Stimulated activated CD4-positive, alpha-beta T cell treated with anti-CD3 and anti-CD28 coated beads, Interleukin-15, amount 100 ng/mL, for 48 hours (primary cell): ENCODE data around the gene PTPRG.
A peak's percentile ranks its signal among the peaks of the same experiment; 100 is the strongest.
"Not testable (repeated sequence)": the region's sequence is repeated elsewhere in the genome, so short reads cannot be mapped to it uniquely, and the experiment has no call there.

Experiments
- DNase-seq, 2 donors: peaks; one replicate each; pipeline ENCODE4 v3.0.0-alpha.2; 2020; ENCODE audit warnings: low read depth in 2 of 2

Gene PTPRG

DNA sequence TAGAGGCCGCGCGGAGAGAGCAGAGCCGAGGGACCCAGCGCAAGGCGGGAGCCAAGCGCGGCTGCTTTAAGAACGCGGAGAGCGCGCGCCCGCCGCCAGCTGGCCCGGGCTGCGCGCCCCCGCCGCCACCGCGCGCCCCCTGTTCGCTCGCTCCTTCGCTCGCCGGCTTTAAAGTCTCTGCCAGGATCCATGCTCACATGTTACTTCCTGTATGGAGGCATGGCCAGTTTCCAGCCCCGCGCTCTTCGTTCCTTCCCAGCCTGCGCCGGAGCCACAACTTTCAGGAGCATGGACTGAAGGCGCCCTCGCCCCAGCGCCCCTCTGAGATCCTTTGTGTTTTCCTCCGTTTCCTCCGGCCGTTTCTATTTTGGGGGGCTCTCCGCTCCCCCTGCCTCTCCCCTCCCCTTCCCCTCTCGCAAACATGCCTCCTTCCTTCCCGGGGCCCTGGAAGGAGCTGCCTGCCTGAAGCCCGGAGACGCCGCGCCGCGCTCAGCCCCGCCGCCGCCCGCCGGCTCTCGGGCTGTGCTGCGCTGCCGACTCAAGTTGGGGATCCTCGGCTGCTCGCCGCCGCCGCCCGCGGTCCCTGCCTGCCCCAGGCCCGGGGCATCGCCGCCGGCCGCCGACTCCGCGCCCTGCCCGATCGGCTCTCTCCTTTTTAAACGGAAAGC, at the start of gene PTPRG:
Gene PTPRG (plus strand): TSS at position 198 of the 668 bp plus-strand sequence. CDS start 717 bp downstream, outside the sequence.
- no peak for DNase-seq

DNA sequence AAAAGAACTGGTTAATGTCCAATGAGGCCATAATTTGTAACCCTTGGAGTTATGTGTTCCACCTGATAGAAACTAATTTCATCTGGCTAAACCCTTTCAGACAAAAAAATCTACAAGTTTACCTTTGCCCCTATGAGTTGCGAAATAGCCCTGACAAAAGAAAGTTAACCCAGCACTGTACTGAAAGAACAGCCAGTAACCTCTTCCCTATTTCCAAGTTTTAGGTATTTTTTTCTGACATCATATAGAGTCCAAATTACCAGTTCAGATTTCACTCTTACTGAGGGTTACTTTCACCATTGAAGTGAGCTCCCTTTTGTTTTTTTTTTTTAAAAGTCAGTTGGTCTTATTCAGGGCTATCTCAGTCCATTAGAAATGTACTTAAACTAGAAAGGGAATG, 42.8 kb upstream of the PTPRG start:
- DNase-seq: no peak

DNA sequence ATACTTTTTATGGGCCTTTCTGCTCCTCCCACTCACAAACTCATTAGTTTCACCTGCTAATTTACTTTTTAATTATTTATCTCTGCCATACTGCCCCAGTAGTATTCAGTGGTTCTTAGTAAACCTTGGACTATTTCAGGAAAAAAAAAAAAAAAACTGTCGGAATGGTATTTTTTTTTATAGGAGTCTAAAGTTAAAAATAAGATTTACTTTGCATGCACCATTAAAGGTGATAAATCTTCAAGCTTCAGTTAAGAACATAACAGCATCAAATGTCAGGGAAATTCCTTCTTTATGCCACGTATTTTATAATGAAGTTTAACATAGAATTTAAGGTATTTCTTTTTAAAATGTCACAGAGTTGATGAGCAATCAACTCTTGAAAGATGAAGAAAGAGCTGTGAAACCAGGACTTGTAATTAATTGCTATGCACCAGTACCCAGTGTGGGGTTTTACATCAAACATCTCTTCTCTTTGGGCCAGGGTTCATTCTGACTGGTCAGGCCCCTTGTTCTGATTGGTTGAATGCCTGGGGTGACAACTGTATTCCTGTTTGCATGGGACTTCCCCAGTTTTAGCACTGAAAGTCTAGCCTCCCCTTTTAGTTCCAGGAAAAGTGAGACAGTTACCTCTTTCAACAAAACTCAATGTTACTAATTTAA, 40.3 kb upstream of the PTPRG start:
- peak; percentile 22 to 36 for DNase-seq

DNA sequence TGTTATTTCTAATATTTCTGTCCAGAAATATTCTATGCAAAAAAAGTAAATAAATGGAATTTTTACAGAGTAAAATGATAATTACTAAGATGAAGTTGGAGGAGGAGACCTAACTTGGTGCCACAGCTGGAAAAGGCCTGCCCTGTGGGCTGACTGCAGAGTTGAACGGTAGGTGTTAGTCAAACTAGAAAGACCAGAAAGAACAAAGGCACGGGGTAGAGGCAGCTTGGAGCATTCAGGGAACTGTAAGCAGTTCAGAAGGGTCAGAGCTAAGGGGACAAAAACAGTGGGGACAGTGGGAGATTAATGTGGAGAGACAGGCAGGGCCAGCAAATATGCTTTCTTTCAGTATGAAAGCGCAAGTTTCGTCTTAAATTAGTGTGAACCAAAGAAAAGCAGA, 39.3 kb upstream of the PTPRG start:
- no peak for DNase-seq

DNA sequence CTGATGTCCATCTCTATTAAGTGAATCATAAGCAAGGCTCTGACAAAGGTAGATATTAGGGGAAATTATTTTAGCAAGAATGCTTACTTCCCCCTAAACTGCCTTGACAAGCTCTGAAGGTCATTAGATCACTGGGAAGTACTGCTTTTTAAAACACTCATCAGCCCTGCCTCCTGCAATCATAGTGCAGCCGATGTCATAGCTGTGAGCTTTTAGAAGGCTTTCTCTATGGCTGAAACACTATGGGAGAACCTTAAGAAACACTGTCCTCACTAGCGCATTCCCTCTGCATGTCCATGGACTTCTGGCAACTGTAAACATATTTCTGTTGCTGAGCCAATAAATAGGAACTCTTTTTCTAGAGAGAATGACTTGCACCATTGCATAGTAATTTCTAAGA, 38.7 kb upstream of the PTPRG start:
- no peak for DNase-seq

DNA sequence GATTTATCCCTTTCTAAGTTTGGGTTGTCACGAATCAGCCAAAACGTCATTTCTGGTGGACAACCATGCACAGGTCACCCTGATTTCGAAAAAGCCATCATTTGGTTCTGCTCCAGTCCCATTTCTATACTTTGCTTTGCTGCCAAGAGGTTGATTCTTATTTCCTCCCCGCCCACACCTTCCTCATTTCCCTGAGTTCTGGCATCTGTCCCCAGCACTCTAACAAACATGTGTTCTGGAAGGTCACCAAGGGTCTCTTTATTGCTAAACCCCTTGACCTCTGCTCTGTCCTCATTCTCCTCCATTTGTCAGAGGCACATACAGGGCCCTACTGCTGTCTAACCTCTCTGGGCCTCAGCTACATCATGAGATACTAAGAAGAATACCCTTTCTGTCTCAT, 36.4 kb upstream of the PTPRG start:
- no peak for DNase-seq

DNA sequence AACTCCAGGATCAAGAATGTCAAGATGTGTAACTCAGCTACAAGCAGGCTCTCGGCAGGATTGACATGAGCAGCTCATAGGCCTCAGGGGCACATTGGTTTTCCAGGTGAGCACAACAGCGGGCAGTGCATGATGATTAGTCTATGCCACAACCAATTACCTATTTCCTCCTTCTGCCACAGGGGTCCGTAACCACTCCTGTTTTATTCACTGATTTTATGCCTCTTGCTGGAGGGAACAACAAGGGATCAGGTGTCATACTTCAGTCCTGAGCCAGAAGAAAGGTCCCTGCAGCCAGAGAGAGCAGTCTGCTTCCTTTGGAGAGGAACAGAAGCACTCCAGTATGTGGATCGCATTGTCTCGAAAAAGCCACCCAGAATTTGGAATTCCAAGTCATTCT, 35.1 kb upstream of the PTPRG start:
- no peak for DNase-seq

DNA sequence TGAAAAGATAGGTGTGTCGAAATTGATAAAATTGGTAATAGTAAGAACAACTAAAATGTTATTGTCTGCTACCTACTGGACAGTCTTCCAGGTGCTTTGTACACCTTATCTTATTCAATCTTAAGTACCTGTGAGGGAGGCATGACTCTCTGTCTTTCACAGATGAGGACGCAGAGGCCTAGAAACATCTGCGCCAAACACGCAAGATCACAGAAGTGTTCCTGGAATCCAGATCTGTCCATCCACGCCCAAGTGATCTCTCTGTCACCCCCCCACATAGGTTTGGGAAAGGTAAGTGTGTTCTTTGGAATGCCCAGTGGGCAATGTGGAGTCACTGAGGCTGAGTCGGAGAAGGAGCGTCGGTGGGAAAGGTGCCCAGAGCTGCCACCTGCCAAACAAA, 34.4 kb upstream of the PTPRG start:
- no peak for DNase-seq

DNA sequence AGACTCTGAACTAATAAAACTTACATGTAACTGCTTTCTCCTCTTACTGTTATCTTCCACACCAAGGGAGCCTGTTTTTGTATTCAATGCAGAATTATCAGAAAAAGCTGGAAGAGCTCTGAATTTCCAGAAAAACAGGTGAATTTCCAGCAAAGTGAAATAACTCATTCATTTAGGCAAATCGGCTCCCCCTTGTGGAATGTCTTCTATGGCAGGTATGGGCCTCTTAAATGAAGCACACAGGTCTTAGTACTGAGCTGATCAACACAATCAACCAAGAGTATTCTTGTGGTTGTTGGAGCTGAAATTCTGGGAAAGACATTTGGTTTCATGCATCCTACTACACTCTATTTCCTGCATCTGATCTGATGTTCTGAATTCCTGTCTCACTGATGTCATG, 31.0 kb upstream of the PTPRG start:
- no peak for DNase-seq

DNA sequence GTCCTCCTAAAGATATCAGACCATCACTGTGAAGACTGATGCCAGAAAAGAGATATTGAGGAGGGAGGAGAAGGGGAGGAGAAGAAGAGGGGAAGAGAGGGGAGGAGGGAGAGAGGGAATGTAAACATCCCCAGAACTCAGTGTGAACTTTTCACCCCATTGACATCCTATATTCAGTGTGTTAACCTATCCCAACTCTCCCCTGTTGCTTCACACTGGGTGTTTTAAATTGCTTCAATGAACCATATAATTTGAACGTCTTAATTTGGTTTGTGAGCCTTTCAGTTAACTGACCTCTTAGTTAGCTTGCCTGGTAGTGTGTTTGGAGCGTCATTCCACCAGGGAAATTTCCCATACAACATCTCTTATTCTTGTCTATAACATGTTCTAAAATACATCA, 29.8 kb upstream of the PTPRG start:
- no peak for DNase-seq

DNA sequence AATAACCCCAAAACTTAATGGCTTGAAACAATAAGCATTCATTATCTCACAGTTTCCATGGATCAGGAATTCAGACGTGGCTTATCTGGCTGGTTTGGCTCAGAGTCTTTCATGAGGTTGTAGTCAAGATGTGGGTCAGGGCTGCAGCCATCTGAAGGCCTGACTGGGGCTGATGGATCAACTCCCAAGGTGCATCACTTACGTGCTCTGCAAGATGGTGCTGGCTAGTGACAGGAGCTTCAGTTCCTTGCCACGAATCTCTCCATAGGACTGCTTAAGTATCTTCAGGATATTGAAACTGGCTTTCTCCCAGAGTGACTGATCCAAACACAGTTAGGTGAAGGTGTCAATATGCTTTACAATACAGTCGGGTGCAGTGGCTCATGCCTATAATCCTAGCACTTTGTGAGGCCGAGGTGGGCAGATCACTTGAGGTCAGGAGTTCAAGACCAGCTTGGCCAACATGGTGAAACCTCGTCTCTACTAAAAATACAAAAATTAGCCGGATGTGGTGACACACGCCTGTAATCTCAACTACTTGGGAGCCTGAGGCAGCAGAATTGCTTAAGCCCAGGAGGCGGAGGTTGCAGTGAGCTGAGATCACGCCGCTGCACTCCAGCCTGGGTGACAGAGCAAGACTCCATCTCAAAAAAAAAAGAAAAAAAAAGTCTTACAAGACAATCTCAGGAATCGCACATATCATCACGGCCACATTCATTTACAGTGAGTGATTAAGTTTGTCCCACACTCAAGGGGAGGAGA, 28.5 kb upstream of the PTPRG start:
- no peak for DNase-seq

DNA sequence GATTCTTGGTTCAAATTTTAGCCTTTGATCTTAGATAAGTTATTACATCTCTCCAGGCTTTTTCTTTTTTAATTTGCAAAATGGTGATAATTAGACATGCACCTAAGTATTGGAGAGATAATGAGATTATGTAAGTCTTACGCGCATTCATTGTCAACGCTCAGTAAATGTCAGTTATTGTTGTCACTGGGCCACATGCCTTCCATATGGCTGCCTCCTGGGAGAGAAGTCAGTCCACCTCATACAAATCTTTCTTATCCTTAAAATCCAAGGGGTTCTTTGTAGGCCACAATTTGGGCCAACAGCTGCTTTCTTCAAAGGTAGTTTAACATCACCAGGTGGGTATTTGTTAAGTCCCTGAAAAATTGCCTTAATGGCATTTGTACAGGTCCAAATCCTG, 25.5 kb upstream of the PTPRG start:
- no peak for DNase-seq

DNA sequence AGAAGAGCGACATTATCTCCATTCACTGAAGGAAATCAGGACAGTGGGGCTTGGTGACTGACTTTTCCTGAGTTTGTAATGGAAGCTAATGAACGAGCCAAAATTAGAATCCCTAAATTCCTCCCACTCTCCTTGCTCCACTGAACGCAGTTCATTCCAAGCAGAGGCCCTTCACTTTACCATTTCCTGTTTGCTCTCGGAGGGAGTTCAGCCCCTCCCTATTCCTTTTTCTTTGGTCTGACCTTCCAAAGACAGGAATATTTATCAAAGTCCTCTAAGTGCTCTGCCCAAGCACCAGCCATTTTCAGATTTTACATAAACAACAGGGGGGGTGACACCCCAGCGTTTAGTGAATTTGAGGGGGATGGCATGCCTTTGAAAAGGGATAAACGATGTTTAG, 24.0 kb upstream of the PTPRG start:
- no peak for DNase-seq

DNA sequence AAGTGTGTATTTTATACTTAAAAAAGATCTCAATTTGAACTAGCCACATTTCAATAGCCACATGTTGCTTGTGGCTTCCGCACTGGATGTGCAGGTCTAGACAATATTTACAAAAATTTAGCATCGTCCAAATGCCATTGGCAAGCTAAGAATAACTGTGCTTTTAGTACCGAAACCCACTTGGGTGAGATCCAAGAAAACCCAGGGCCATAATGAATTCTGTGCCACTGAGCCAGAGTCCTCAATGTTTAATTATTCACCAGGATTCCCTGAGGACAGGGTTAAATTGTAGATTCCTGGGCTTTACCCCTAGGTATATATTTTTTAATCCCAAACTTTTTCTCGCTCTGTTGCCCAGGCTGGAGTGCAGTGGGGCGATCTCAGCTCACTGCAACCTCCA, 22.9 kb upstream of the PTPRG start:
- DNase-seq: no peak

DNA sequence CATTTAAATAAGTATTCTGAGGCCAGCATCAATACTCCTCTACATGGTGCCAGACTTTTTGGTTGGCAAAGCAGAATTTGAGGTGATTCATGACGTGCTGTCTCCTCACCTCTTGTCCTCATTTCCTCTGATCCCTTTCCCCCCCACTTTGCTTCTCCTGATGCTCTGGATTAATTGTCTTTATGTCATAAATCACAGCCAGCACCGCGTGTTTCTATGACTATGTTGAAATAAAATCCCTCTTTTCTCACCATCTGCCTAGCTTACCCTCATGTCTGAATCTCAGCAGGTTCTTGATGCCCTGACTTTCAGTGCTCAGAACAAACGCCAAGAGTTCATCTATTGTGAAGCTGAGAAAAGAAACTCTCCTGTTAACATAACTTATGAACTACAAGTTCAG, 19.7 kb upstream of the PTPRG start:
- no peak for DNase-seq

DNA sequence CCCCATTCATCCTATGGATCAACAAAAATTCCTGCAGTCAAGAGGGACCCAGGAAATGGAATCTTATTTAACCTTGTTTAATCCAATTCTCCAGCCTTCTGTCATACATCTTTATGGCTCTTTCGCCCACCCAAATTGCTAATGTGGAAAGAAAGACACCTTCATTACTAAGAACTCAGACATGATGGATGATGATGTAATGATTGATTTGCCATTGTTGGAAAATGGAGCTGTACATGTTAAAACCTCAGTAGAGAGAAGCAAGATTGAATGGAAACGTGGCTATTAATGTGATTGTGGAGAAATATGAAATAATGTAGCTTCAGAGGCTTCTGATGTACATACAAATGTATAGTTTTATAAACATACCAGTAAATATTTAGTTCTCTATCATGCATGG, 15.7 kb upstream of the PTPRG start:
- DNase-seq: no peak

DNA sequence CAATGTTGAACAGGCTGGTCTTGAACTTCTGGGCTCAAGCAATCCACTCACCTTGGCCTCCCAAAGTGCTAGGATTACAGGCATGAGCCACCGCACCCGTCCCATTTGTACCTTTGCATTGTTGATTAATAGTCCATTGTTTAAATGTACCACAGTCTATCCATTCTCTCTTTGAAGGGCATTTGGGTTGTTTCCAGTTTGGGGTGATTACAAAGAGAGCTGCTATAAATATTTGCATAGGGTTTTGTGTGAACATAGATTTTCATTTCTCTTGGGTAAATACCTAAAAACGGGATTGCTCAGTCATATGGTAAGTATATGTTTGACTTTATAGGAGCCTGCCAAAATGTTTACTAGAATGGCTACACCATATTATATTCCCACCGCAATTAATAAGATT, 13.7 kb upstream of the PTPRG start:
- no peak for DNase-seq

DNA sequence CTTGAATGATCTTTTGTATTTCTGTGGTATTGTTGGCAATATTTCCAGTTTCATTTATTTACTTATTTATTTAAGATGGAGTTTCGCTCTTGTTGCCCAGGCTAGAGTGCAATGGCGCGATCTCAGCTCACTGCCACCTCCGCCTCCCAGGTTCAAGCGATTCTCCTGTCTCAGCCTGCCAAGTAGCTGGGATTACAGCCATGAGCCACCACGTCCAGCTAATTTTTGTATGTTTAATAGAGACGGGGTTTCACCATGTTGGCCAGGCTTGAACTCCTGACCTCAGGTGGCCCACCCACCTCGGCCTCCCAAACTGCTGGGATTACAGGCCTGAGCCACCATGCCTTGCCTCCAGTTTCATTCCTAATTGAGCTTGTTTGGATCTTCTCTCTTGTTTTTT, 8.7 kb upstream of the PTPRG start:
- DNase-seq: not testable (repeated sequence)

DNA sequence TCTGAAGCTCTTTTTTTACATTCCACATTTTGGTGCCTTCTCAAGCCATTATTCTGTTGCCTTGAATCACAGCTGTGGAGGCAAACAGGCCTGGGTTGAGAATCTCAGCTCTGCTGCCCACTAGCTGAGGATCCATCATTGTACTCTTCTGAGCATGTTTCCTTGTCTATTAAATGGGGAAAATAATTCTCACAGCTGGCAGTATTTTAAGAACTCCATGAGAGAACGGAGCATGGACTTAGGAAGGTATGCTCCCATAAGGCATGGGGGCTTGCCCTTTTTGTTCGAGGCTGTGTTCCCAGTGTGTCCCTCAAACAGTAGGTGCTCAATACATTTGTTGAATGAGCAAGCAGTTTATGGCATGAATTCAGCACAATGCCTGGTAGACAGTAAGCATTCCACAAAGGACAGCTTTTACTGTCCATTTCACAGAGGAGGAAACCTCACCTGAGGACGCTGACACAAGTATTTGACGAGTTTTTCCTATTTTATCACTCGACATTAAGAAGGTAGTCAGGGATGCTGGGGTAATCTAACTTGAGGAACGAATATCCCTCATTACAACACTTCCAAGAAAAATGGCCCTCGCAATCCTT, 2.1 kb upstream of the PTPRG start:
- DNase-seq: no peak

DNA sequence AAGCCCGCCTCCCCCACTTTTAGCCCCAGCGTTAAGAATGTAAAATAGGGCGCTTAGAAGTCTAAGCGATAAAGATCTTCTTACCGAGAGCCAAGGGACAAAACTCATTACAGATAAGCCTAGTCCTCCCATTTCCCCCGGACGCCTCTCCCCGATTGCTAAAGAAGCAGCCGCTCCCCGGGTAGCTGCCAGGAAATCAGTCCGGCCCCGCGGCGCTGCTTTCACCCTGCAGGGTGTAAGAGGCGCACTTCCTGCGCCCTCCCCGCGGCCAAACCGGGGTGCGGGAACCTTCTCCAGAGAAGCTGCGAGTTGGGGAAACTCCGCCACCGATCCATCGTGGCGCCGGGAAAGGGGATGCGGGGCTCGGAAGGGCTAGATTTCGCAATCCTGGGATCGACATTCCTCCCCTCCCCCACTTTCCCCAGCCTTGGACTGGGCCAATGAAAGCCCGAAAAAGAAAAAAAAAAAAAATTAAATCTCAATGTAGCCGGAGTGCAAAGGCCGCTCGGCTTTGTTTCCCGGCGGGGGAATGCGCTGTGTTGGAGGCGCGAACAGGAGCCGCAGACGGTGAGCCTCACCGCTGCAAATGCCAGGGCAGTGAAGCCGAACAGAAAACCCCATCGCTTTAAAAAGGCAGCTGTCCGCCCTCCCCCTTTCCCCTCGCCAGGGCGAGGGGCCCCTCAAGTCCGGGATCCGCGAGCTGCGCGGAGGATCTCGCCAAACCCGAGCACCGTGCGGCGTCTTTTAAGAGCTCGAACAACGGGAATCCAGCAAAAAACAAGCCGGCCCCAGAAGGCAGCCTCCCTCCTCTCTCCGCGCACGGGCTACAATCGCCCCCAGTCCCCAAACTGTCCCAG, 626 bp upstream of the PTPRG start:
- DNase-seq: no peak

DNA sequence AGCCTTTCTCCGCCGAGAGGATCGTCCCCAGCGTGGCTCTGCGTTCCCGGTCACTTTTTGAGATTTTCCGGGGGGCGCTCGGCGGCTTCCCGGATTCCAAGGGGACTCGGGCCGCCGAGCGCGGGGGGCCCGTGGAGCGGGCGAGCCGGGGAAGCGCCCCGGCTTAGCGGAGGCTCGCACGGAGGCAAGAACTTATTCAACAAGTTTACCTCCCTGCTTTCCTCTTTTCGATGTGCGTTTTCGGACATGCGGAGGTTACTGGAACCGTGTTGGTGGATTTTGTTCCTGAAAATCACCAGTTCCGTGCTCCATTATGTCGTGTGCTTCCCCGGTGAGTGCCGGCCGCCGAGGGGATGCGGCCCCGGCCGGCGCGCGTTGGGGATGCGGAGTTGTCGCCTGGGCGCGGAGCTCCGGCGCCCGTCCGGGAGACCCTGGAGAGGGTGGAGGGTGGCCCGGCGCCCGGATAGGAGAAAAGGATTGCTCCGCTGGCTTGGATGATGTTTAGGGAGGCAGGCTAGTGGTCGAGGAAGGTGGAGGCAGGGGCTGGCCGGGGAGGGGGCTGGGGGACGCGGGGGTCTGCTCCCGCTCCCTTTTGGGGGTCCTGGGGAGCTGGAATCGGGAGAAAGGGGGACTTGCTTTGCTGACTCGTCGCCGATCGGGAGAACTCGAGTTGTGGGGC, 810 bp downstream of the PTPRG start:
- no peak for DNase-seq
